Measurements from ENCODE around the gene NRG3.

Gene NRG3

DNA sequence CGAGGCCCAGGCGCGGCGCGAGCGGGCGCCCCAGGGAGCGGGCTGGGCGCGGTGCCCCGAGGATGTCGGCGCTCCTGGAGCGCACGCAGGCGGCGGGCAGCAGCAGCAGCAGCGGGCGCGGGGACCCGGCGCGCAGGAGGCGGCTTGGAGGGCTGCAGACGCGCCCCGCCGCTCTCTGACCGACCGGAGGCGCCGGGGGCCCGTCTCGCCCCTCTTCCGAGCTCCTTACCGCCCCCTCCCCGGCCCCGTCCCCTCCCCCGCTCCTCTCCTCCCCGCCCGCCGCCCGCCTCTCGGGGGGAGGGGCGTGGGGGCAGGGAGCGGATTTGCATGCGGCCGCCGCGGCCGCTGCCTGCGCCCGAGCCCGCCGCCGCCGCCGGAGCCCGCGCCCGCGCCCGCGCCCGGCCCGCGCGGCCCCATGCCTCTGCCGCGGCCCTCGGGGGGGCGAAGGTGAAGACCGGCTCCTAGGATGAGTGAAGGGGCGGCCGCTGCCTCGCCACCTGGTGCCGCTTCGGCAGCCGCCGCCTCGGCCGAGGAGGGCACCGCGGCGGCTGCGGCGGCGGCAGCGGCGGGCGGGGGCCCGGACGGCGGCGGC, at the start of gene NRG3:
Gene NRG3, plus strand, starts transcription at position 320 of the 592 bp plus-strand sequence.
- no peak for DNase-seq (ENCODE audit: low read depth, low spot score)

DNA sequence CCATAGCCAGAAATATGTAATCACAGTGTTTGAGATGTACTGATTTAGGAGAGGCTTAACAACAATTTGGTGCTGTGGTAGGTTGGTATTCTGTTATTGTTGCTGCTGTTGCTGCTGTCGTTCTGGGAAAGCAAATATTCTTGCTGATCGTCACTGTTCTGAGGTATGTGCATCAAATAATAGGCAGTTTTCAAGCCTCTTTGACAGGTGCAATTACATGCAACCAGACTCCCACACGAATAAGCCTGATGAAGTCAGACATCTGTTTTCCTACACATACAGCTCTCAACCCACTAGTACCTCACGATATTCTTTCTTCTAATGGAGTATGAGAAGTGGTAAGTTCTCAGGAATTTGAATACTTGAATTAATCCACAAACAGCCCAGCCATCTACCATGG, 46.7 kb upstream of the NRG3 start:
- no peak for DNase-seq (ENCODE audit: low read depth, low spot score)

DNA sequence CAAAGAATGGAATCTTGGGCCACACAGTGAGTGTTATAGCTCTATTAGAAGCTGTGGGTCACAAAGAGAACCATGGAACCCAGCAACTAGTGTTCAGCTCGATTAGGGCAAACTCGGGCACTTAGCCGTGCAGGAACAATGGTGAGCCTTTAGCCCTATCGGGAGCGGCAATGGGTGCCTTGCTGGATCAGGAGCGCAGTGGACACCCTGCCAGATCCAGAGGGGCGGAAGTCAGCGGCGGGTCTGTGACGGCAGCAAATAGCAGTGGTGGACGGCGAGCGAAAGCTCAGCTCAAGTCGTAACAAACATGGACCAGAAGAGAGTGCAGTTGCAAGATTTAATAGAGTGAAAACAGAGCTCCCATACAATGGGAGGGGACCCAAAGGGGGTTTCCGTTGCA, 43.9 kb upstream of the NRG3 start:
- no peak for DNase-seq (ENCODE audit: low read depth, low spot score)

DNA sequence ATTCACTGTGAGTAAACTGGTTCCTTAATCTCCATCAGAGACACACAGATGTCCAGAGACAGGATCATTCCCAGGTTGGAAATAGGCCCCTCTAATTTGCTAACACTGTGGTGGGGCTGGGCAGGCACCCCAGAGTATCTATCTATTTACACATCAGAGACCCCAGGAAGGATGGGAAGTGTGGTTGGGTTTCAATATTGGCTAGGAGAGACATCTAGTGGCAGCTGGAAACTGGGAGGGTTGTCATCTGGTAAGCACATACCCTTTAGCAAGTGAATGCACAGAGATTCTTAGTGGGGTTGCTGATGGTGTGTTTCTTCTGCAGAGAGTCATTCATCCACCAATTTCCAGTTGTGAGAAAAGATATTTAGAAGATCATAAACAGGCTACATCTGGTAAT, 36.0 kb upstream of the NRG3 start:
- DNase-seq (ENCODE audit: low read depth, low spot score) = no peak

DNA sequence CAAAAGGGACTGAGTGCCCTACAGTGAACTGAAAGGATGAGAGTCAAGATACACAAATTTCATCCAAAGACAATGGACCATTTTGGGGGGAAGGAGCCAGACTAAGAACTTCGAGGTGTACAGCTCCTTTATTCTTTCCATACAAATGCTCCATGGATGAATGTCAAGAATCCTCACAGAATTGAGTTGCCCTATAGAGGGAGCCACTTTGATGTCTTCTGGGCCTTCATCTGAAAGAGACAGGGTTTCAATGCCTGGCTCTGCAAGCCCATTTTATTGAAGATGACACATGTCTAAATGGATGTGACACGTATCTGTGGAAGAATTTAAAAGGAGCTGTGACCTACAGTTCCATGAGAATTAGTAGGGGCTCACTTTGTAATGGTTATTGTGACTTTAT, 32.0 kb upstream of the NRG3 start:
- no peak for DNase-seq (ENCODE audit: low read depth, low spot score)

DNA sequence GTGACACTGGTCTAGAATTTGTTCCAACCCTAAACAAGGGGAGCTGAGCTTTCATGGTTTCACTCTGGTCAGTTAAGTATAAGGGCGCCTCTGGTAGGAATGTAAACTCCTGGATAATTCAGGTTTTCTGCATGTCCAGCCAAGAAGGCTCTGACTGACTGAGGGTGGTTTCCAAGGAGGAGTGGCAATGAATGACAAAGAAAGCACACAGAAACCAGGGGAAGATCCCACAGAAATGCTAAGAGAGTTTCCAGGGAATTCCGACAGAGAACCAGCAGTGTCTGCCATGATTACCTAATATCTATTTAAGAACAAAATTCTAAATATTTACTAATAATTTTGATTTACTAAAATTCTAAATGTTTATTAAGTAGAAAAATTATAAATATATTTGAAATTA, 27.3 kb upstream of the NRG3 start:
- no peak for DNase-seq (ENCODE audit: low read depth, low spot score)

DNA sequence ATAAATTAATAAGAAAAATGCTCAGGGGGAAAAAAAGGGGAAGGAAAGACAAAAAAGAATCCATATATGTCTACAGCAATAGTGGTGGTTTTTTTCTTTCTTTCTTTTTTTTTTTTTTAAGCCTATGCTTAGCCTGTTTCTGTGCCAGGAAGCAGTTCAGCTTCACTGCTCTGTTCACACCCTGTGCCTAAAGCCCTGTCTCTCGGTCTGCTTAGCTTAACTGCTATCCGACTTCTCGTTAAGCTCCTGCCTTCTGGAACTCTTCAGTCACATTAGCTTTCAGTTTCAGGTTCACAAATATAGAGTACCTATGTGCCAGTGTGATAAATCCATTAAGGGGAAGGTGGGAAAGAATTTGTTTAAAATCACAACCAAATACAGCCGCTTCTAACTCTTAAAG, 26.5 kb upstream of the NRG3 start:
- DNase-seq (ENCODE audit: low read depth, low spot score) = no peak

DNA sequence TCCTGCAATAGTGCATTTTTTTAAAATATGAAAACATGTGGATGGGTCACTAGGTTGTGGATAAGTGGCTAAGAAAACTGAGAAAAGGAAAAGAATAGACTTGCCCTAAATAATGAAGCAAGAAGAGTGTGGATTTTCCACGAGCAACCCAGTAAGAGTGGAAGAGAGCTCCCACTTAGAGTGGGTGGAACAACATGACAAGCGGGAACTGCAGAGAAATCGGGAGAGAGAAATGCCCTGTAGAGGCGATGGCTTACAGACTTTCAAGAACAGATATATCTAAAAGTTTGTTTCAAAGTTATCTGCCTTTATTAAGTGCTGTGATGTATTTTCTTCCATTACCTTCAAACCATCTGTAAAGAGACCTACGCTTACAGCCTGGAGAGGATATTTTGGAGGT, 26.1 kb upstream of the NRG3 start:
- DNase-seq (ENCODE audit: low read depth, low spot score) = no peak

DNA sequence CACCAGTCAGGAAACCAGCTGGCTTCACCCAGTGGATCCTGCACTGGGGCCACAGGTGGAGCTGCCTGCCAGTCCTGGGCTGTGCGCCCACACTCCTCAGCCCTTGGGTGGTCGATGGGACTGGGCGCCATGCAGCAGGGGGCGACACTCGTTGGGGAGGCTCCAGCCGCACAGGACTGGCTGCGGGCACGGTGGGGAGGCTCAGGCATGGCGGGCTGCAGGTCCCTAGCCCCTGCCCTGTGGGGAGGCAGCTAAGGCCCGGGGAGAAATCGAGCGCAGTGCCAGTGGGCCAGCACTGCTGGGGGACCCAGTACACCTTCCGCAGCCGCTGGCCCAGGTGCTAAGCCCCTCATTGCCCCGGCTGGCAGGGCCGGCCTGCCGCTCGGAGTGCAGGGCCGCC, 12.4 kb upstream of the NRG3 start:
- no peak for DNase-seq (ENCODE audit: low read depth, low spot score)

DNA sequence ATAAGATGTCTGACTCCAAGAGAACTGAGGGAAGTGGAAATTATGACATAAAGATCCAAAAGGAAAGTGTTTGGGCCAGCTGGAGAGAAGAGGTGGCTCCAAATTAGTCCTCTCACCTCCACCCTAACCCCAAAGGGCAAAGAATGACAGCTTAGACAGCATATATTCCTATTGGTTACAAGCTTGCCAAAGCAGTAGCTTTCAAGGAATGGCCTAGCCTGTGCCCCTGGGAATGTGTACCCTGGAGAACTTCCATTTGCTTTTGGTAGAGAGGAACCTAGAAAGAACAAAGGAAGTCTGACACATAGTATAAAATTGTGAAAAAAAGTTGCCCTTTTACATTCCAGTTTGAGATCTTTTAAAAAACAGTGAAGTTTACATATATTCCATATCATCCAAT, 11.2 kb upstream of the NRG3 start:
- DNase-seq (ENCODE audit: low read depth, low spot score) = no peak

DNA sequence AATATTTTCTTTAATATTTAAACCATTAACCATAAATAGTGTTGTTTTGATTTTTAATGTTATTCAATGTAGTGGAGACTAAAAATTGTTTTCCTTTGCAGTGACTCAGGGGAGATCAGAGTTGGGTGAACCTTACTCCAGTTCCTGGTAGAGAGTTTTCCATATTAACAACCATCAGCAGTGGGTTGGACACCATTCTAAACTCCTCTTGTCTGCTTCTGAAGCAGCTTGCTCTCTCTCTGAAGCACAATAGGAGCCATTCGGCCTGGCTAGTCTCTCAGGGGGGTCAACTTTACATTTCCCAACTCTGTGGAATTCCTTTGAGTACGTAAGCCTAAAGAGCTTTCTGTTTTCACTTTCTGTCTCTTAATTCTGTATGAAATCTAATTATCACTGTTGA, 9.4 kb upstream of the NRG3 start:
- no peak for DNase-seq (ENCODE audit: low read depth, low spot score)

DNA sequence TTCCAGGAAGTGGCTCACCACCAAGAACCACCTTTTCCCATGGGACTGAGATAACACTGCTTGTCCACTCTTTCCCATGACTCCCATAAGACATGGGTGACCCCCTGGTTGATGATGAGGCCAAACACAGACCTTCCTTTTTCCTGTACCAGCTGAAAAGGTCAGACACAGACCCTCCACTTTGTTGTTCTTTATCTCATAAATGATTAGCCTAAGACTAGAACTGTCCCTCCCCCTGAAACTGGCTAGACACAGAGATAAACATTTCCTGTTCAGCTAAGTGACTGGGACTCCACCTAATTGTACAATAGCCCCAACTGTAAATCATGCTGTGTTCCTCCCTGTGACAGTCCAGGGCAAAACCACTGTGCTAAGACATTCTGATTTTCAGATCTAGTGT, 8.2 kb upstream of the NRG3 start:
- DNase-seq (ENCODE audit: low read depth, low spot score) = no peak

DNA sequence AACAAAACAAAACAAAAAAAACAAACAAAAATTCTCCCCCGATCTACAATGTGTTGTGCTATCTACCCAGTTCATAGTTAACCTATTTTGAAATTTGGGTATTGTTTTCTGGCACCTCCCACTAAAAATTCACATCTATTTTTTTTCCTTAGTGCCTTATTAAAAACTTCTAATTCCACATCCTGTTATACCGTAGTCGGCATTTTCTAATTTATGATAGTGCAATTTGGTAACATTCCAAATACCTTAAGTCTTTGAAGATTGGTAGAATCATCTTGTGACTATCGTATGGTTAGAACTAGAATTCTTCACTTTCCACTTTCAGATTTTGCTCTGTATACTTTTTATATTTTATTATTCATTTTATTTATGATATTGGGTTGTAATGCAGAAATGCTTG, 4.5 kb upstream of the NRG3 start:
- no peak for DNase-seq (ENCODE audit: low read depth, low spot score)

DNA sequence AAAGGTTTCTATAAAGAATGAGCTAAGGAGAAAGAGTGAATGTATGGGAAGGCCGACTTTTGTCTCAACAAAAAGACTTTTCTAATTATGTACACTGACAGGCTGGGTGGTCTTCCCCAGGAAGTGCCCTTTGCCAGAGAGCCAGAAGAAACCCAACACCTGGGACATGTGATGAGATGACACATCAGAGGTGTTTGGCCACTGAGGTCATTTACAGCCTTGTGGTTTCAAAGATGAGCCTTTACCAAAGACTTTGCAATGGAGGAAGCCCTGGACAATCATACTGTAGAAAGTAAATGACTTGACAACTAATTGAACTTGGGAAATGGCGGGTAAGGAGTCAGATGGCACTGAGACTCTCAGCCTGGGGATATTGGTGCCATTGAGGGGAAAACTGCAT, 3.4 kb upstream of the NRG3 start:
- DNase-seq (ENCODE audit: low read depth, low spot score) = no peak

DNA sequence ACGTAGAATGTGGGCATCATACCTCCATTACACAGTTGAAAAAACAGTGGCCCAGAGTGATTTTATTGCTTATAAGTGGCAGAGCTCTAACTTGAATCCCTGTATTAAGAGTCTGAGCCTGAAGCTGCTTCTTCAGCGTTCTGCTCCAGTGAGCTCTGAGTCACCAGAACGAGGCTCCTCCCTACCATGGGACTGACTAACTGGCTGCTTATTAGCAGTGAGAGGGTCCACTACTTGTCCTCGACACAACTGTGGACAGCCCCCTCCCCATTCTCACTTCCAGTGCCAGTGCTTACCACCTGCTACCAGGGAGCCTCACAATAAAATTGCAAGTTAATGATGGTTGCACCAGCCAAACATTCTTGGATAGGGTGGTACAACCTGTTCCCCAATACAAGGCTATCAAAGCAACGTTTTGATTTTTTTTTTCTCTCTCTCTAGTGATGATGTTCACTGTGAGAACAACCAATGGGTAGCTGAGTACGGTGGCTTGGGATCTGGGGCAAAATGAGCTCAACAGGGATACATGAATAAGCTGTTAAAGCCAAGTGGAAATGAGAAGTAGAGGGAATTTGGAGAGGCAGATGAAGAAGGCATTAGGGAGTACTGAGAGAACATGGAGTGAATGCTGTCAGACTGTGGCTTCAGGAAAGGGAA, 2.7 kb upstream of the NRG3 start:
- DNase-seq (ENCODE audit: low read depth, low spot score) = no peak

DNA sequence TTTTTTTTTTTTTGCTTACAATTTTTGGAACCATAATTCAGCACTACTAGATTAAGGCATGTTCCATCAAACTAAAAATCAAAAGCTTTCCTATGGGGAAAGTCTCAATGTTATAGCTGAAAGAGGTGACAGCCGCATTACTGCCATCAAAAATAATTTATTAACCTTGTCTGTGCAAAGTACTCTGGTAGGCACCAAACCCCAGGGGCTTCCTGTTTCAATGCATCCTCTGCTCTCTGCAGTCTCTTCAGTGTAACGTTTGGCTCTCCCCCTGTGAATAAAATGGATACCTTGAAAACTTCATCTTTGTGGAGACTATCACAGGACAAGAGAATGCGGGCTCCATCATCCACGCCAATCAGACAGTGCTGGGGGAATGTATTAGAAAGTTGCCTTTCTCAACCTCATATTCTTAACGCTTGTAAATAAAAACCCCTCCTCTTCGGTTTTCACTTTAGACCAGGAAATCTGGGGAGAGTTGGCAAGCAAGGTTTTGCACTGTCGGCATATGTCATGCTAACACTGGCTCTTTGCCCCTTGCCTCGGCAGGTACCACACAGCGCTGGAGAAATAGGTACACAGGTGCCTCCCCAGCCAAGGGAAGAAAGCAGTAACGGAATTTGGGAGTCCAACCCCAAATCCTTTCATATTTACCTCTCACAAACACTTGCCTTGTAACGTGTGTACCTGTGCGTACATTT, 1.6 kb upstream of the NRG3 start:
- DNase-seq (ENCODE audit: low read depth, low spot score) = no peak

DNA sequence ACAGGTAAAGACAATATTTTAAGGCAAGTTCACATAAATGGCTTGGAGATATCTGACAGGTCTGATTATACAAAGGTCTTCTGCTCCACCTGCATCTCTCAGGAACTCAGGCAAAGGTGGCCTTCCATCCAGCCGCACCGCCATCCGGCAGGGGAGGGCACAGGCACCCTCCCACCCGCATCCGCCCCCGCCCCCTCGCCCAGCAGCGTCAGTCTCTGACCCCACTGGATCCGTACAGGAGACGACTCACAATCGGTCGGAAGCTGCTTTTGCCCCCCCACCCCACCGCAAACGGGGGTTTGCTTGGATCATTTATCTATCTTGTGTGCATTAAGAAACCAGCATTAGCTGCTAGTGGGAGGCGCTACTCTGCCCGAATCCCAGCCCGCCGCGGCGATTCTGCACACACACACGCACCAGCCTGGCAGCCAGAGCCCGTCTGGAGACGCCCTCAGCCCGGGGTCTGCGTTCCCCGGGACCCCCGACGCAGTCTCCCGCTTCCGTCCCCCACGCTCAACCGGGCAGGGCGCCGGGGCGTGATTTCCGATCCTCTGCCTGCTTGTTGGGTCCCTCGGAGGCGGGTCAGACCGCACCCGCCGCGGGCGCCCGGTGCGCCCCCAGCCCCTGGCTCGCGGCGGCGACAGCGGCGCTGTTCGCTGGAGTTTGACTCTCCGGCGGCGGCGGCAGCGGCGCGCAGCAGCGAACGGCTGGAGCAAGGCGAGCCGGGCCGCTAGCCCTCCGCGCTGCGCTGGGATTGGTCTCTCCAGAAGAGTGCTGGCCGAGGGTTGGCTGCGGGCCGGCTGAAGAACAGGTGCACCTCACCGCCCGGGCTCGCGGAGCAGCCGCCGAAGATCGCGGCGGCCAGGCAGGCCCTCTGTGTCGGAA, 820 bp upstream of the NRG3 start:
- no peak for DNase-seq (ENCODE audit: low read depth, low spot score)

DNA sequence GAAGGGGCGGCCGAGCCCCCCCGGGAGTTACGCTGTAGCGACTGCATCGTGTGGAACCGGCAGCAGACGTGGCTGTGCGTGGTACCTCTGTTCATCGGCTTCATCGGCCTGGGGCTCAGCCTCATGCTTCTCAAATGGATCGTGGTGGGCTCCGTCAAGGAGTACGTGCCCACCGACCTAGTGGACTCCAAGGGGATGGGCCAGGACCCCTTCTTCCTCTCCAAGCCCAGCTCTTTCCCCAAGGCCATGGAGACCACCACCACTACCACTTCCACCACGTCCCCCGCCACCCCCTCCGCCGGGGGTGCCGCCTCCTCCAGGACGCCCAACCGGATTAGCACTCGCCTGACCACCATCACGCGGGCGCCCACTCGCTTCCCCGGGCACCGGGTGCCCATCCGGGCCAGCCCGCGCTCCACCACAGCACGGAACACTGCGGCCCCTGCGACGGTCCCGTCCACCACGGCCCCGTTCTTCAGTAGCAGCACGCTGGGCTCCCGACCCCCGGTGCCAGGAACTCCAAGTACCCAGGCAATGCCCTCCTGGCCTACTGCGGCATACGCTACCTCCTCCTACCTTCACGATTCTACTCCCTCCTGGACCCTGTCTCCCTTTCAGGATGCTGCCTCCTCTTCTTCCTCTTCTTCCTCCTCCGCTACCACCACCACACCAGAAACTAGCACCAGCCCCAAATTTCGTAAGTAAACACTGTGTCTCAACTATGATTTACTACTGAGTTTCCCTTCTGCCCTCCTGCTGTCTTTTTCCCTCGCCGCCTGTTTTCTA, 666 bp downstream of the NRG3 start:
- no peak for DNase-seq (ENCODE audit: low read depth, low spot score)

DNA sequence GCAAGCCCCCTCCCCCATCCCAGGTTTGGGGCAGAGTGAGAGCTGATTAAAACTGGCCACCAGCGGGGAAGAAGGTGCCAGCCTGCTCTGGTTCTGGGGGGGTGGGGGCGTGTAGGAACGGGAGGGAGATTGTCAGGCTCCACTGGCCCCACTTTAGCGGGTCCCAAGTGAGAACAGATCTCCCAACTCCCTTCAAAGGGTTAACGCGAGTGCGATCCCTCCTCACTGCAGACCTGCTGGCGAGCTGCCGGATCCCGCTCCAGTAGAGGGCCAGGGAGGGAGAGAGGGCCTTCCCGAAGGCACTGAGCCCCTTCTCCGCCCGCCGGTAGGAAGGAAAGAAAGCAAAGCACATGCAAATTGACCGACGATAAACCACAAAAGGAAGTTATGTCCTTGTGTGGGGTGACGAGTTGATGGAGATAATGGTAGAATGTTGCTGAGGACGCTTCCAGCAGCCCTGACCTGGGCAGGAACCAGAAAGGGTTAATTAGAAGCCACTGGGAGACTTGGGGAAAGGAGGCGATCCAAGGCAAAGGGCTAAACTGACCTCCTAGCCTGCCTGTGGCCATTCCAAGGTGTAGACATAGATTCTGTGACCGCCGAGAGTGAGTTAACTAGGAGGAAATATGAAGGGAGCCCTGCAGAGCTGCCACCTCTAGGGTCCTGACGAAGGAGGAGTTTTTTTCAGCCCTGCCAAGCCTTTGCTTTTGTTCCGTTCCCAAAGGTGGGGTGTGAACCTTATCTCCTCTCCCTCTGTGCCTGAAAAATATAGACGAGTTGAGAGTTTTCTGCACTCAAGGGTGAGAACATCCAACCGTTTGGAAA, 1.5 kb downstream of the NRG3 start:
- no peak for DNase-seq (ENCODE audit: low read depth, low spot score)

DNA sequence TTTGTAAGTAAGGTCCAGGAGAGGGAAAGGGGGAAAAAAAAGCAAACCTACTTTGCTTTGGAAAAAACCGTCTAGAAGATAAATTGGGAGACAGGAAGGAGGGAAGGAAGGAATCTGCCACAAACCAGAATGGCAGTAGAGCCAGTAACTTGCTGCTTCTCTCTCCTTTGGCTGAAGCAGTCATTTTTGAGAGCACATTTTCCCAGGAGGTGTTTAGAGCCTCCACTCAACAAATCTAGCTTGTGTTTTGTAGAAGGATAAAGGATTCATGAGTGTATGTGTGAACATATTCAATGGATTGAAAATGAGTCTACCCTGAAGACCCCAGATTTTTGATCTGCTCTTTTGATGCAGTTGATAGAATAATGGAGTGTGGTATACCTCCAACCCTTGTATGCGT, 2.6 kb downstream of the NRG3 start:
- DNase-seq (ENCODE audit: low read depth, low spot score) = no peak

DNA sequence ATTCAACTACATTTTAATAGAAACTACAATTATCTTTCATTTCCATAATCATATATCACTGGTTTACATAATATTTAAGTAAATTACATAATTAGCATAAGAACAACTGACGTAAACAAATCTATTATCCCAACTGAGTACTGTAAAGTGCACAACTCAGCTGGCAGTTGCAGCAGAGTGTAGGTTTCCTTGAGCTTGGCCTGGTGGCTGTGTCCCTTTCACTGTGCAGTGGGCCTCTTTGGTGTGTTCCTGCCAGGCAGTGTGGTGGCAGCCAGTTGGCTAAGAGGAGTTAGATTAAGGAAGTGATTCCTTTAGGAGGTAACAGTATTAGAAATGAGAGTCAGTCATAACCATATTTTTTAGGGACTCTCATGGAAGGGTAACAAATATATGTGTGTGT, 7.0 kb downstream of the NRG3 start:
- DNase-seq (ENCODE audit: low read depth, low spot score) = no peak

Measured in smooth muscle cell of the brain vasculature (primary cell).